HG02798 (cell line): ENCODE data around the gene PAQR6.
"Not testable (repeated sequence)": the region's sequence is repeated elsewhere in the genome, so short reads cannot be mapped to it uniquely, and the experiment has no call there.

Source experiments
- ATAC-seq: cut with Tn5 transposase; IDR thresholded peaks from one replicate; pipeline ENCODE4 v1.9.1; 2021; ENCODE audit warnings: mild to moderate bottlenecking; ENCODE audit not compliant: unreplicated experiment, poor library complexity

The PAQR6 gene

GRCh38 chr1:156233426-156234127, 14.3 kb downstream of the PAQR6 start:
- ATAC-seq: no peak

- ATAC-seq: no peak
Observed at GRCh38 chr1:156232201-156232894, 15.5 kb downstream of the PAQR6 start.

DNA sequence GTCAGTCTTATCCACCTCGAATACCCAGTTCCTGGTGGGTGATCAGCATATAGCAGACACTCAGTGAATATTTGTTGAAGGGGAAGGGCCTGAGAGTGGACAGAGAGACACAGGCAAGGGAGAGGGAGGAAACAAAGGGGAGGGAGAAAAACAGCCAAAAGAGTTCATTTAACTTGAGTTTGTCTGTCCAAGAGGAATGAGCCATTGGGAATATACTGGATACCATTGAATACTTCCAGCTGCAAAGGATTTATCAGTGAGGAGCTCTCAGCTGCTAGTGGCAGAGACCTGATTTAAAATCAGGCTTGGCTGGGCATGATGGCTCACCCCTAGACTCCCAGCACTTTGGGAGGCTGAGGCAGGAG, 17.4 kb downstream of the PAQR6 start:
- ATAC-seq: no peak

DNA sequence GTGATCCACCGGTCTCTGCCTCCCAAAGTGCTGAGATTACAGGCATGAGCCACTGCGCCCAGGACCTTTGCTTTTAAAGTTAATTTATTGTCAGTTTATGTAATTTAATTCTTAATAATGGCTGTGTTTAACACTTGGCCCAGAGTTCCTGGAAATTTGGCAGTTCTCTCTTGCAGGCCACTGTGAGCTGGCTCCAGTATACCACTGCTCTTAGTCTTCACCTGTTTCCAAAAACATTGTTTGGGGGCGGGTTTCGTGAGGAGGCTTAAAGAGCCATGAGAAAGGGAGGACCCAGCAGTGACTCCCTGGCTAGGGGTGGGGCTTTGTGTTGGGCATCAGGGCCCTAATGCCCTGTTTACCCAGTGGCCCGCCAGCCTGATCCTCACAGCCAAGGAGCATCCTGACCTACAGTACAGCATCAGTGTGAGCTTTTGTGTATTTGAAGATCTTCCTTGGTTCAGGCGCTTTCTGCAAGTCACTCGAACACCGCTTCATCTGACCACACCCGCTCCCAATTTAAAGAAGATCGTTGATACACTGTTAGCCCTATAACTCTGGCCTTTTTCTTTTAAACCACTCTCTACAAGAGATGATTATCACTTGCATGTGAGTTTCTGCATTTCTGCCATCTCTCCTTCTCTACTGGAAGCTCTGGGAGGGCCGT, 17.9 kb downstream of the PAQR6 start:
- no peak for ATAC-seq

GRCh38 chr1:156228501-156228900, 19.4 kb downstream of the PAQR6 start:
- no peak for ATAC-seq

GRCh38 chr1:156226782-156227181, 21.1 kb downstream of the PAQR6 start:
- peak; percentile 3 for ATAC-seq

GRCh38 chr1:156226116-156226538, 21.7 kb downstream of the PAQR6 start:
- ATAC-seq: peak; percentile 82

DNA sequence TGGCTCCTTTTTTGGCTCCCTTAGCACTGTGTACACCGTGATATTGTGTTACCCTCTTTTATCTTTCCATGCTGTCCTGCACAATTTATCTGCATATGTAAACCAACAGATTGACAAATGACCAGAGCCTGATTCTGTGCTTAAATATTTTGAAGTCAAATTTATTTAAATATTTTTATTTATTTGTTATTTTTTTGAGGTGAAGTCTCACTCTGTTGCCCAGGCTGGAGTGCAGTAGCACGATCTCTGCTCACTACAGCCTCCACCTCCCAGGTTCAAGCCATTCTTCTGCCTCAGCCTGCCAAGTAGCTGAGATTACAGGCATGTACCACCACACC, 22.2 kb downstream of the PAQR6 start:
- peak; percentile 6 for ATAC-seq

DNA sequence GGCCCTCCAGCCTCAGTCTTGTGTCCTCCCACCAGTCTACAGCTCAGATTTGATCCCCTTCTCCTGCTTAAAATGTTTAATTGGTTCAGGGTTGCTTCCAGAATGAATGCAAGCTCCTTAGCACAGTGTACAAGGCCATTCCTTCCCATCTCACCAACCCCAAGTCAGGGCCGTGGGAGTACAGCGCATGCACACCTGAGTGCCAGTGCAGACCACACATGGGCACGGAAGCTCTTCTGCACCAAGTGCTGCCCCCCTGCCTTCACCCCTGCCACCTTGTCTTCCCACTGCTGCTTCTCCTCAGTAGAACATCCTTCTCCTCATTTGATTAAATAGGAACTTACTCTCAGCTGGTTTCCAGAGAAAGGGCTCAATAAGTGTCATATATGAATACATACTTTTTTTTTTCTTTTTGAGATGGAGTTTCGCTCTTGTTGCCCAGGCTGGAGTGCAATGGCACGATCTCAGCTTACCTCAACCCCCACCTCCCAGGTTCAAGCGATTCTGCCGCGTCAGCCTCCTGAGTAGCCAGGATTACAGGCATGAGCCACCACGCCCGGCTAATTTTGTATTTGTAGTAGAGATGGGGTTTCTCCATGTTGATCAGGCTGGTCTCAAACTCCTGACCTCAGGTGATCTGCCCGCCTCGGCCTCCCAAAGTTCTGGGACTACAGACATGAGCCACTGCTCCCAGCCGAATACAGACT, 25.7 kb downstream of the PAQR6 start:
- no peak for ATAC-seq

GRCh38 chr1:156220226-156220625, 27.6 kb downstream of the PAQR6 start:
- no peak for ATAC-seq

GRCh38 chr1:156217871-156218270, 30.0 kb downstream of the PAQR6 start:
- no peak for ATAC-seq

GRCh38 chr1:156216361-156217086, 31.3 kb downstream of the PAQR6 start:
- ATAC-seq: not testable (repeated sequence)

- ATAC-seq: no peak
Observed at GRCh38 chr1:156214024-156214748, 33.7 kb downstream of the PAQR6 start.

GRCh38 chr1:156213644-156213966, 34.3 kb downstream of the PAQR6 start:
- ATAC-seq: no peak

DNA sequence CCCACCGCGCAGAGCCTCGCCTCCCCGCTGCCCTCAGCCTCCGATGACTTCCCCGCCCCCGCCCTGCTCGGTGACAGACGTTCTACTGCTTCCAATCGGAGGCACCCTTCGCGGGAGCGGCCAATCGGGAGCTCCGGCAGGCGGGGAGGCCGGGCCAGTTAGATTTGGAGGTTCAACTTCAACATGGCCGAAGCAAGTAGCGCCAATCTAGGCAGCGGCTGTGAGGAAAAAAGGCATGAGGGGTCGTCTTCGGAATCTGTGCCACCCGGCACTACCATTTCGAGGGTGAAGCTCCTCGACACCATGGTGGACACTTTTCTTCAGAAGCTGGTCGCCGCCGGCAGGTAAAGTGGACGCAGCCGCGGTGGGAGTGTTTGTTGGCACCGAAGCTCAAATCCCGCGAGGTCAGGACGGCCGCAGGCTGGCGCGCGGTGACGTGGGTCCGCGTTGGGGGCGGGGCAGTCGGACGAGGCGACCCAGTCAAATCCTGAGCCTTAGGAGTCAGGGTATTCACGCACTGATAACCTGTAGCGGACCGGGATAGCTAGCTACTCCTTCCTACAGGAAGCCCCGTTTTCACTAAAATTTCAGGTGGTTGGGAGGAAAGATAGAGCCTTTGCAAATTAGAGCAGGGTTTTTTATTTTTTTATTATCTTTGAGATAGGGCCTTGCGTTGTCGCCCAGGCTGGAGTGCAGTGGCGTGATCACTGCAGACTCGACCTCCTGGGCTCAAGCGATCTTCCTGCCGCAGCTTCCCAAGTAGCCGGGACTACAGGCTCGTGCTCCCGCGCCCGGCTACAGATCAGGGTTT, 34.8 kb downstream of the PAQR6 start, which contains the start of gene PMF1:
Gene PMF1 (plus strand): TSS at position 175 of the 811 bp plus-strand sequence. CDS start 9 bp downstream, at position 184.
- ATAC-seq: peak; percentile 92

GRCh38 chr1:156212130-156212529, 35.7 kb downstream of the PAQR6 start:
- no peak for ATAC-seq

DNA sequence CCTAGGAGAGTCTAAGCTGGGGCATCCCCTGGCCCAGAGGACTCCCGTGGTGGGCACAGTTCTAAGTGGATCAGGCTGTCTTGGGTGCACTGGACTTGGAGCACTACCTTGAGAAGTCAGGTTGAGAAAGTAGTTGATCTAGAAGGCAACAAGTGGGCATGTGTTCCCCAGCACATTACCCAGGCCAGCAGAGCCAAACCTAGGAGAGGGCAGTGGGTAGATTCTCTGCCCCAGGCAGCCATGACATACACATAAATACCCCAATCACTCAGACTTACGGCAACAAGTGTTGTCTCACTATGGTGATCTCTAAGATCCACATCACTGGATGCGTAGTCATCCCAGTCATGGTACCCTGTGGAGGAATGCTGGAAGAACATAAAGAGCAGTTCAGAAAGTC, 36.6 kb downstream of the PAQR6 start:
- ATAC-seq: no peak

DNA sequence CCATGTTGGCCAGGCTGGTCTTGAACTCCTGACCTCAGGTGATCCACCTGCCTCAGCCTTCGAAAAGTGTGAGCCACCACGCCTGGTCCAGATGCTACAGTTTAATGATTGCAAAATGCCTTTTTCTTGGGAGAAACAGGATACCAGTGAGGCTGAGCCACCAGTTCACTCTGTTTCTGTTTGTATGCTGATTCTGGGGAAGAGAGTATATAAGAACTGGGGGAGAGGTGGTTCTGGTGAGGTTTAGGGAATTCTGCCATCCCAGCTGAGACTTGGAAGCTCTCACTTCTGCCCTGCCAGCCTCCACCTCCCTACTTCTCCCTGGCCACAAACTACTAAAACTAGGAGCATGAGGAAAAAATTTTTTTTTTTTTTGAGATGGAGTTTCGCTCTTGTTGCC, 43.2 kb downstream of the PAQR6 start:
- ATAC-seq: no peak

DNA sequence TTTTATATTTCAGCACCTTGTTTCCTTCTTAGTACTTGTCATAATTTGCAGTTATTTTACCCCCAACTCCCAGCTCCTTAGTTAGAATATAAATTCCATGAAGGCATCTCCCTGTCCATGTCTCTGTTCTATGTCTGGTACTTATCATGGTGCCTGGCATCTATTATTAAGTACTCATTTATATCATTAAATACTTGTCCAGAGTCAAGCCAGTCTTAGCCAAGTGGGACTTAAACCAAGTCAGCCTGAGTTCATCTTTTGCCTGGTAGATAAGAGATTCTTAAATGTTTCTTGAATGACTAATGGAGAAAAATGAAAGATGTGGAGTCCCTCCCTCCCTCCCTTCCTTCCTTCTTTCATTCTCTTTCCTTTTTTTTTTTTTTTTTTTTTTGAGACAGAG, 44.5 kb downstream of the PAQR6 start:
- ATAC-seq: no peak
